Stomach (tissue), 9 donors: ENCODE results near the gene PRR5L. TPM values are rescaled to one million over a fixed set of nuclear protein-coding genes. Genes with fewer than 3 reads are reported as not detected.

Experiments
- DNase-seq, 2 donors: peaks; one replicate each; pipeline versions ENCODE4 v3.0.0 to v3.0.0-alpha.2; 2013 to 2019
- H3K27ac ChIP-seq, 5 donors: fragments of 200-600 bp in 4 of 5; sonication (generic) in 4 of 5; one replicate each; pipeline ENCODE4 v1.5.1; 2013 to 2019; ENCODE audit warnings: mild to moderate bottlenecking in 1 of 5, moderate library complexity in 1 of 5
- H3K27me3 ChIP-seq, 3 donors: fragments of 200-600 bp; sonication (generic); one replicate each; pipeline ENCODE4 v1.5.1; 2017 to 2019; ENCODE audit warnings: mixed run types in 1 of 3
- H3K36me3 ChIP-seq, 4 donors: fragments of 200-600 bp; sonication (generic); 1 replicate in 3 of 4; 2 replicates in 1 of 4; pipeline ENCODE4 v1.5.1; 2016 to 2019
- H3K4me1 ChIP-seq, 4 donors: fragments of 200-600 bp; sonication (generic); one replicate each; pipeline ENCODE4 v1.5.1; 2016 to 2019
- H3K4me3 ChIP-seq, 4 donors: fragments of 200-600 bp; sonication (generic) in 3 of 4; one replicate each; pipeline ENCODE4 v1.5.1; 2016 to 2019; ENCODE audit warnings: mild to moderate bottlenecking in 1 of 4
- H3K9me3 ChIP-seq, 4 donors: fragments of 200-600 bp; sonication (generic); one replicate each; pipeline ENCODE4 v1.5.1; 2016 to 2019
- CTCF ChIP-seq, 7 experiments: fragments of 450-650 bp in 4 of 7; fragments of 200-600 bp in 3 of 7; sonication (generic) in 3 of 7; IDR thresholded peaks; one replicate each; pipeline ENCODE4 v1.5.1; 2016 to 2019; ENCODE audit warnings: antibody characterized with exemption in 7 of 7, control low read depth in 2 of 7, mild to moderate bottlenecking in 1 of 7
- EP300 ChIP-seq: sonication (generic); formaldehyde crosslinking; IDR thresholded peaks from one replicate; pipeline ENCODE4 v1.6.1; 2017; ENCODE audit warnings: antibody characterized with exemption
- POLR2A ChIP-seq, 4 donors: fragments of 450-650 bp; IDR thresholded peaks; one replicate each; pipeline ENCODE4 v1.6.1; 2016; ENCODE audit warnings: antibody characterized with exemption in 4 of 4, control low read depth in 2 of 4, mild to moderate bottlenecking in 1 of 4, moderate library complexity in 1 of 4
- POLR2AphosphoS5 ChIP-seq, 3 donors: sonication (generic); formaldehyde crosslinking; IDR thresholded peaks; one replicate each; pipeline ENCODE4 v1.6.1; 2016; ENCODE audit warnings: antibody characterized with exemption in 3 of 3
- WGBS, 5 donors: extraction: QIAGEN DNeasy Blood & Tissue Kit in 3 of 5; methylation state at CpG; one replicate each; pipeline versions ENCODE4 v1.1.5 to v1.1.7; 2013 to 2018; 5-methylcytosine and 5-hydroxymethylcytosine counted together
- intact Hi-C: fragments of 100-400 bp; cut with DNase I; formaldehyde crosslinking; loops from one replicate; pipeline ENCODE4 v1.15.1; 2023; ENCODE audit warnings: low total_unique reads
- polyA plus RNA-seq, 3 donors: library from polyadenylated mRNA; stranded (reverse); fragments of 200-250 nt; gene quantifications; one replicate each; pipeline ENCODE4 v1.2.3, GENCODE V29; 2013
- small RNA-seq, 4 donors: library from RNA; depleted of rRNA; stranded (forward); fragments of <200 nt; gene quantifications; one replicate each; pipeline ENCODE3, GENCODE V24; 2016
- total RNA-seq, 5 donors: library from RNA; depleted of rRNA; stranded (reverse); fragments of >200 nt; gene quantifications; one replicate each; pipeline versions ENCODE4 v1.1.0 to v1.2.3, GENCODE V29; 2014 to 2016
- donor health status: healthy with polysubstance abuse.
- donor health status: Bipolar disorder and iron deficiency.
- donor health status: healthy.

The PRR5L gene
- total and polyA plus RNA-seq, 8 donors, result 1.4 to 274 (median 2.4) TPM; not detected in 1

DNA sequence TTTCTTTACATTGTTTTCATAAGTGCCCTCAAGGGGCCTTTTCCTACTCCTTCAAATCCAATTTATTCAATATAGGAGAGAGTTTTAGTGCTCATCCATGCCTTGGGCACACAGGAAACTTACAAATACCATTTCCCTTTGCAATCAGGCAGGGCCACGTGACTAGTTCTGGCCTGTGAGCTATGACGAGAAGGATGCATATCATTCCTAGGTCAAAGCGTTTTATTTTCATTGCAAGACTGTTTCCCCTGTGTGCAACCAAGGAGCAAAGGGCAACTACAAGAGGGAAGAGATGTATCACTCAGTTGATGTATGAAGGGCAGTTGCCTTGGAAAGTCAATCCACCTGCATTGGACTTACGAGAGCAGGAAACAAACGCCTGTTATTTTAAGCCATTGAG is 215.9 kb downstream of the PRR5L start:
- no peaks in the 10 kb centered on the region for H3K27me3 ChIP-seq
- H3K4me1 ChIP-seq, result peaks cover 8 to 23% (median 17%) of the 10 kb centered on the region in 4 donors
- 63 to 91% (median 68%) methylated on average over 5 of the region's 5 CpGs for WGBS, 5 donors
- H3K4me3 ChIP-seq, result no peak overlapping the region
- intact Hi-C loops, result no loop called here
- no peak for TF ChIP-seq CTCF (IDR thresholded peaks at IDR 0.05)
- TF ChIP-seq POLR2AphosphoS5 (IDR thresholded peaks at IDR 0.05), result no peak
- TF ChIP-seq POLR2A (IDR thresholded peaks at IDR 0.05), result no peak
- no peak for TF ChIP-seq EP300
- no peak overlapping the region for H3K27ac ChIP-seq
- H3K9me3 ChIP-seq, result peaks cover 0 to 11% (median 8%) of the 10 kb centered on the region in 4 donors
- H3K36me3 ChIP-seq, result no peaks in the 10 kb centered on the region
- DNase-seq, result no peak

DNA sequence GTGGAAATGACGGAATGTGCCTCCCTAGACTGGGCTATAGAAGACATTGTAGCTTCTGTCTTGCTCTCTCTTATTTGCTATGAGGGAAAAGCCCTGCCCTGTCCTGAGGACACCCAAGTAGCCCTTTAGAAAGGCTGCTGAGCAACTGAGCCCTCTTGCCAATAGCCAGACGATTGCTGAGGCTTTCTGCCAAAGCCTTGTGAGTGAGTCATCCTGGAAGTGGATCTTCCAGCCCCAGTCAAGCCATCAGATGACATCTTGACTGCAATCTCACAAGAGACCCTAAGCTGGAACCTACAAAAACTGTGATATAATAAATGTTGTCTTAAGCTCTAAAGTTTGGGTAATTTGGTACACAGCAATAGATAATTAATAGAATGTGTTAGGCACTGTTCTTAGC is 217.9 kb downstream of the PRR5L start:
- TF ChIP-seq CTCF (IDR thresholded peaks at IDR 0.05) (no peak), EP300 (no peak), POLR2AphosphoS5 (IDR thresholded peaks at IDR 0.05) (no peak), POLR2A (IDR thresholded peaks at IDR 0.05) (no peak)
- no peak overlapping the region for H3K4me3 ChIP-seq
- H3K27ac ChIP-seq, result no peak overlapping the region
- peaks cover 0 to 11% (median 8%) of the 10 kb centered on the region in 4 donors for H3K9me3 ChIP-seq
- H3K36me3 ChIP-seq, result no peaks in the 10 kb centered on the region
- peaks cover under 1 to 9% (median 5%) of the 10 kb centered on the region in 4 donors for H3K4me1 ChIP-seq
- no peak for DNase-seq
- WGBS, 5 donors, result 56 to 71% (median 63%) methylated on average over 2 of the region's 2 CpGs
- H3K27me3 ChIP-seq, result no peaks in the 10 kb centered on the region
- intact Hi-C loops, result no loop called here

Small RNA genes within 50 kb of the gene (small RNA-seq; reads per million reads assigned to genes)
- 0 to 0.08 (median 0) reads per million in 4 donors for gene AC061999.1

Other genes with a start within 250 kb of the PRR5L start
- gene COMMD9, start 6.9 kb upstream of the PRR5L start, total RNA-seq, result 10 to 100 TPM in 4 of 5 donors, 1 to 10 TPM in 1; 2.9 to 53.8 (median 34.4) TPM
- 10 to 100 TPM; 25.7 to 34.2 (median 28.3) TPM for gene COMMD9, start 6.9 kb upstream of the PRR5L start, polyA plus RNA-seq
- gene TRAF6, start 214.0 kb downstream of the PRR5L start, total RNA-seq, result 10 to 100 TPM in 3 of 5 donors, 1 to 10 TPM in 2; 1.2 to 19.2 (median 11.4) TPM
- gene TRAF6, start 214.0 kb downstream of the PRR5L start, polyA plus RNA-seq, result 1 to 10 TPM; 2.2 to 3.8 (median 2.3) TPM